GM06990 (cell line): Measurements from ENCODE around the gene ZBED1.
A peak's percentile ranks its signal among the peaks of the same experiment; 100 is the strongest.

ENCODE experiments used
- DNase-seq: peaks from one replicate; pipeline ENCODE4 v3.0.0-alpha.2; 2011; ENCODE audit not compliant: insufficient read length; ENCODE audit errors: extremely low read depth
- H3K27me3 ChIP-seq: replicated peaks from 2 replicates; pipeline ENCODE4 v1.6.0; 2011; ENCODE audit warnings: low read length; ENCODE audit not compliant: control insufficient read depth, insufficient read depth
- H3K36me3 ChIP-seq: 2 replicates; pipeline ENCODE4 v1.5.1; 2011; ENCODE audit warnings: low read length; ENCODE audit not compliant: control insufficient read depth, insufficient read depth
- H3K4me3 ChIP-seq: replicated peaks from 2 replicates; pipeline ENCODE4 v1.5.1; 2011; ENCODE audit warnings: low read depth, mild to moderate bottlenecking, control low read depth, low read length
- TF ChIP-seq, protein P1 (sequence below): IDR thresholded peaks from 2 replicates; pipeline ENCODE4 v1.5.1; 2011; ENCODE audit warnings: low read length, control low read depth, mild to moderate bottlenecking, inconsistent platforms; ENCODE audit not compliant: insufficient read depth, poor library complexity, severe bottlenecking

ZBED1 gene

DNA sequence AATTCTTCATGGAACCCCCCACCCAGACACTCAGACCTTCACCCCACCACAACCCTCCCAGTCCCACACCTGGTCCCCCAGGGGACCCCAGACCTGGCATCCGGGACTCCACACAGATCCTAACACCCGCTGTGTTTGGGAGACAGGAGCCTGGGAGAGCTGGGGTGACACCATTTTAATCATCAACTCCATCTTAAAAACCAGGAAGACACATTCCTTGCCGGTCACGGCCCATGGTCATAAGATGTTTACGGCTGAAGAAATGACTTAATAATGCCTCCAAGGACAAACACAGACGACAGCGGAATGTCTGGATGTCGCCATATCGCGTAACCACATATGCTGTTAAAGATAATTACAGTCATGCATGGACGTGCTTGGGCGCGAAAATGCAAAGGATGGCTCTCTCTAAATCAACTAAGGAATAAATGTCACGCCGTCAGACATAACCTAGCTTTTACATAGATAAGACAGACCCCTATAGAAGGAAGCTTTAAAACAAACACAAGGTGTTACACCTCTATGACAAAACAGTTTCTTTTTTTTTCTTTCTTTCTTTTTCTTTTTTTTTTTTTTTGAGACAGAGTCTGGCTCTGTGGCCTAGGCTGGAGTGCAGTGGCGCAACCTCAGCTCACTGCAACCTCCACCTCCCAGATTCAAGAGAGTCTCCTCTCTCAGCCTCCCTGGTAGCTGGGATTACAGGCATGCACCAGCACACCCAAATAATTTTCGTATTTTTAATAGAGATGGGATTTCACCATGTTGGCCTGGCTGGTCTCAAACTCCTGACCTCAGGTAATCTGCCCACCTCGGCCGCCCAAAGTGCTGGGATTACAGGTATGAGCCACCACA, 2.1 kb upstream of the ZBED1 start:
- no peak overlapping the region for H3K4me3 ChIP-seq
- H3K27me3 ChIP-seq: no peaks in the 10 kb centered on the region
- H3K36me3 ChIP-seq: no peaks in the 10 kb centered on the region; the same call in 1 of the 2 replicates
- TF ChIP-seq, protein P1, sequence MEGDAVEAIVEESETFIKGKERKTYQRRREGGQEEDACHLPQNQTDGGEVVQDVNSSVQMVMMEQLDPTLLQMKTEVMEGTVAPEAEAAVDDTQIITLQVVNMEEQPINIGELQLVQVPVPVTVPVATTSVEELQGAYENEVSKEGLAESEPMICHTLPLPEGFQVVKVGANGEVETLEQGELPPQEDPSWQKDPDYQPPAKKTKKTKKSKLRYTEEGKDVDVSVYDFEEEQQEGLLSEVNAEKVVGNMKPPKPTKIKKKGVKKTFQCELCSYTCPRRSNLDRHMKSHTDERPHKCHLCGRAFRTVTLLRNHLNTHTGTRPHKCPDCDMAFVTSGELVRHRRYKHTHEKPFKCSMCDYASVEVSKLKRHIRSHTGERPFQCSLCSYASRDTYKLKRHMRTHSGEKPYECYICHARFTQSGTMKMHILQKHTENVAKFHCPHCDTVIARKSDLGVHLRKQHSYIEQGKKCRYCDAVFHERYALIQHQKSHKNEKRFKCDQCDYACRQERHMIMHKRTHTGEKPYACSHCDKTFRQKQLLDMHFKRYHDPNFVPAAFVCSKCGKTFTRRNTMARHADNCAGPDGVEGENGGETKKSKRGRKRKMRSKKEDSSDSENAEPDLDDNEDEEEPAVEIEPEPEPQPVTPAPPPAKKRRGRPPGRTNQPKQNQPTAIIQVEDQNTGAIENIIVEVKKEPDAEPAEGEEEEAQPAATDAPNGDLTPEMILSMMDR: no peak
- DNase-seq: no peak

- DNase-seq: no peak
- TF ChIP-seq, protein P1: no peak
- no peak overlapping the region for H3K4me3 ChIP-seq
- no peaks in the 10 kb centered on the region; the same call in 1 of the 2 replicates for H3K36me3 ChIP-seq
- H3K27me3 ChIP-seq: no peaks in the 10 kb centered on the region
Measured at GRCh38 chrX:2502120-2502667, 1.4 kb upstream of the ZBED1 start.

GRCh38 chrX:2501559-2502102, 855 bp upstream of the ZBED1 start:
- no peak overlapping the region; the same call in 1 of the 2 replicates for H3K4me3 ChIP-seq
- H3K36me3 ChIP-seq: no peaks in the 10 kb centered on the region; the same call in none of the 2 replicates
- H3K27me3 ChIP-seq: no peaks in the 10 kb centered on the region
- no peak for DNase-seq
- TF ChIP-seq, protein P1: no peak

DNA sequence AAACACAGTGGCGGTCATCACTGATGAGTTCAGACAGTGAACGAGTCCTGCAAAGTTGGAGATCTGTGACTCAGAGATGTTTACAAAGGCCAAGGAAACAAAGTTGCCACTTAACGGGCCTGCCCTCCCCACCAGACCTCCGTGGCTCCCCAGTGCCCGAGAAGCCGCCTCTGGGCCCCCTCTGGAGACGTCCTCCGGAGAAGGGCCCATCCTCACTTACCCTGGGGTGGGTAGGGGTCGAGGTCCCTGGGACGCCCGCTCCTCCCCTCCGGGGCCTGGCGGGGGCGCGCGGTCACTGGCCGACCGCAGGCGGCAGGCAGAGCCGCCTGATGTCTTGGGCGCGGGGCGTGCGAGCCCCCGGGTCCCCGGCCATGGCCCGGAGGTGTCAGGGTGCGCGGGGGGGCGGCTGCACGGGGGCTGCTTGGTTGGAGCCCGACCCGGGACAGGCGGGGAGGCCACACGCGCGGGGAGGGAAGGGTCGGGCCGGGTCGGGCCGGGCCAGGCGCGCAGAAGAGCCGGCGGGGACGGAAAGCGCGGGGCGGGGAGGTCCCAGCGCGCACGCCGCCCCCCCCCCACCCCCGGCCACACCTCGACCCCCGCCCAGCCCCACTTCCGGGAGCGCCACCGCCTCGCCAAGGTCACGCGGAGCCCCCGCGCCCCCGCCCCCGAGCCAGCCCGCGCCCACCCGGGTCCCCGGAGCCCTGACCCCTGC, 529 bp downstream of the ZBED1 start:
- peaks cover 4% of the 10 kb centered on the region for H3K36me3 ChIP-seq
- TF ChIP-seq, protein P1: peak; percentile 37
- no peaks in the 10 kb centered on the region for H3K27me3 ChIP-seq
- DNase-seq: peak; percentile 62
- H3K4me3 ChIP-seq: peak overlapping the region; percentile 88

DNA sequence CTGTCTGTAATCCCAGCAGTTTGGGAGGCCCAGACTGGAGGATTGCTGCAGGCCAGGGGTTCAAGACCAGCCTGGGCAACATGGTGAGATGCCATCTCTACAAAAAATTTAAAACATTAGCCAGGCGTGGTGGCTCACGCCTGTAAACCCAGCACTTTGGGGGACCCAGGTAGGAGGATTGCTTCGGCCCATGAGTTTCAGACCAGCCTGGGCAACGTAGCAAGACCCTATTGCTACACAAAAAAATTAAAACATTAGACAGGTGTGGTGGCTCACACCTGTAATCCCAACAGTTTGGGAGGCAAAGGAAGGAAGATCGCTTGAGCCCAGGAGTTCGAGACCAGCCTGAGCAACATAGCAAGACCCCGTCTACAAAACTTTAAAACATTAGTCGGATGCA, 1.3 kb downstream of the ZBED1 start:
- peak overlapping the region; percentile 88 for H3K4me3 ChIP-seq
- DNase-seq: no peak
- H3K36me3 ChIP-seq: peaks cover 4% of the 10 kb centered on the region
- TF ChIP-seq, protein P1: no peak
- no peaks in the 10 kb centered on the region for H3K27me3 ChIP-seq
